SK-N-MC (cell line): Measurements from ENCODE around the gene ELAC2.

Source experiments
- DNase-seq: peaks from one replicate; pipeline ENCODE4 v3.0.0-alpha.2; 2011; ENCODE audit warnings: low read depth, low spot score
- H3K27ac ChIP-seq: fragments of 200-600 bp; sonication (generic); 2 replicates; pipeline ENCODE4 v1.5.1; 2016; ENCODE audit warnings: mixed run types
- H3K36me3 ChIP-seq: fragments of 200-600 bp; sonication (generic); 2 replicates; pipeline ENCODE4 v1.6.1; 2017; ENCODE audit warnings: antibody characterized with exemption, low read length, mixed read lengths; ENCODE audit not compliant: insufficient read depth
- H3K4me3 ChIP-seq: fragments of 200-600 bp; sonication (generic); 2 replicates; pipeline ENCODE4 v1.5.1; 2016
- H3K9ac ChIP-seq: fragments of 200-600 bp; sonication (generic); 2 replicates; pipeline ENCODE4 v1.8.0; 2017; ENCODE audit warnings: mixed run types, mixed read lengths; ENCODE audit not compliant: insufficient read length
- H3K9me3 ChIP-seq: fragments of 200-600 bp; sonication (generic); 2 replicates; pipeline ENCODE4 v1.6.1; 2017; ENCODE audit warnings: low read depth, mild to moderate bottlenecking, antibody characterized with exemption, low read length, moderate library complexity, mixed read lengths
- EZH2 ChIP-seq: fragments of 200-600 bp; sonication (generic); IDR thresholded peaks from one replicate; pipeline ENCODE4 v1.6.1; 2017; ENCODE audit warnings: antibody characterized with exemption
- FOXP2 ChIP-seq: optimal IDR thresholded peaks from 2 replicates; pipeline ENCODE3; 2011; ENCODE audit warnings: mild to moderate bottlenecking, moderate library complexity; ENCODE audit not compliant: insufficient read depth; ENCODE audit errors: extremely low read length, control extremely low read depth
- POLR2AphosphoS5 ChIP-seq: IDR thresholded peaks from 2 replicates; pipeline ENCODE4 v1.6.1; 2012; ENCODE audit warnings: mild to moderate bottlenecking, low read depth, low read length, borderline replicate concordance

ELAC2 gene

GRCh38 chr17:13017655-13018459 lies at the start of gene ELAC2:
ELAC2 (minus strand) TSS chr17:13018027; CDS start chr17:13017947, 80 bp downstream.
- Histone ChIP-seq H3K36me3 (peaks cover 34% of the 10 kb centered on the region), H3K4me3 (peak within 1 kb of the TSS; percentile 92), H3K9ac (peak within 1 kb of the TSS; percentile 89), H3K27ac (peak within 1 kb of the TSS; percentile 61; the same call in 1 of the 2 replicates), H3K9me3 (no peaks in the 10 kb centered on the region)
- DNase-seq, result peak; percentile 66
- TF ChIP-seq POLR2AphosphoS5 (peak; percentile 85), EZH2 (no peak), FOXP2 (no peak)

- no peak overlapping the region for H3K9ac ChIP-seq
- H3K9me3 ChIP-seq, result no peaks in the 10 kb centered on the region
- DNase-seq, result no peak
- no peak overlapping the region for H3K27ac ChIP-seq
- TF ChIP-seq EZH2 (no peak), FOXP2 (no peak), POLR2AphosphoS5 (no peak)
- H3K36me3 ChIP-seq, result no peaks in the 10 kb centered on the region
- H3K4me3 ChIP-seq, result no peak overlapping the region
Measured at GRCh38 chr17:13065032-13065431, 47.2 kb upstream of the ELAC2 start.

- no peak overlapping the region for H3K27ac ChIP-seq
Measured at GRCh38 chr17:13055131-13055530, 37.3 kb upstream of the ELAC2 start.

GRCh38 chr17:13054666-13055065 lies 36.8 kb upstream of the ELAC2 start:
- TF ChIP-seq EZH2 (no peak), FOXP2 (no peak), POLR2AphosphoS5 (no peak)
- Histone ChIP-seq H3K27ac (no peak overlapping the region), H3K9me3 (no peaks in the 10 kb centered on the region), H3K9ac (no peak overlapping the region), H3K4me3 (no peak overlapping the region), H3K36me3 (no peaks in the 10 kb centered on the region)
- no peak for DNase-seq

More at GRCh38 chr17:13055131-13055530, 37.3 kb upstream of the ELAC2 start:
- H3K36me3 ChIP-seq, result no peaks in the 10 kb centered on the region
- no peak overlapping the region for H3K9ac ChIP-seq
- no peak overlapping the region for H3K4me3 ChIP-seq
- TF ChIP-seq FOXP2 (no peak), EZH2 (no peak), POLR2AphosphoS5 (no peak)
- no peaks in the 10 kb centered on the region for H3K9me3 ChIP-seq
- DNase-seq, result no peak

GRCh38 chr17:13051915-13052314 lies 34.1 kb upstream of the ELAC2 start:
- Histone ChIP-seq H3K9me3 (no peaks in the 10 kb centered on the region), H3K27ac (no peak overlapping the region), H3K36me3 (no peaks in the 10 kb centered on the region), H3K4me3 (no peak overlapping the region), H3K9ac (no peak overlapping the region)
- no peak for DNase-seq
- TF ChIP-seq FOXP2 (no peak), POLR2AphosphoS5 (no peak), EZH2 (no peak)

- H3K36me3 ChIP-seq, result no peaks in the 10 kb centered on the region
- TF ChIP-seq POLR2AphosphoS5, result no peak
- no peak for TF ChIP-seq FOXP2
- no peak for TF ChIP-seq EZH2
Measured at GRCh38 chr17:13047011-13047606, 29.3 kb upstream of the ELAC2 start.

GRCh38 chr17:13046361-13046760 lies 28.5 kb upstream of the ELAC2 start:
- no peaks in the 10 kb centered on the region for H3K9me3 ChIP-seq
- TF ChIP-seq FOXP2 (no peak), EZH2 (no peak), POLR2AphosphoS5 (no peak)
- no peak for DNase-seq

More at GRCh38 chr17:13047011-13047606, 29.3 kb upstream of the ELAC2 start:
- H3K9ac ChIP-seq, result no peak overlapping the region
- DNase-seq, result no peak
- no peak overlapping the region for H3K4me3 ChIP-seq
- no peaks in the 10 kb centered on the region for H3K9me3 ChIP-seq
- H3K27ac ChIP-seq, result no peak overlapping the region

GRCh38 chr17:13044572-13045065 lies 26.8 kb upstream of the ELAC2 start:
- Histone ChIP-seq H3K9ac (no peak overlapping the region), H3K9me3 (no peaks in the 10 kb centered on the region), H3K4me3 (no peak overlapping the region), H3K27ac (no peak overlapping the region), H3K36me3 (no peaks in the 10 kb centered on the region)
- TF ChIP-seq EZH2 (no peak), POLR2AphosphoS5 (no peak), FOXP2 (no peak)
- DNase-seq, result no peak

More at GRCh38 chr17:13046361-13046760, 28.5 kb upstream of the ELAC2 start:
- no peak overlapping the region for H3K9ac ChIP-seq
- H3K27ac ChIP-seq, result no peak overlapping the region
- no peaks in the 10 kb centered on the region for H3K36me3 ChIP-seq
- H3K4me3 ChIP-seq, result no peak overlapping the region
